Naive thymus-derived CD8-positive, alpha-beta T cell (primary cell): ENCODE measurements around the gene DPY19L2. TPM values are rescaled to one million over a fixed set of nuclear protein-coding genes. Genes with fewer than 3 reads are reported as not detected.
"Not testable (repeated sequence)": the region's sequence is repeated elsewhere in the genome, so short reads cannot be mapped to it uniquely, and the experiment has no call there.

Experiments
- ATAC-seq, 2 donors: fragments of 150-1000 bp; cut with Tn5 transposase in 1 of 2; sonication (Bioruptor Pico), chemical (Tn5 transposase) in 1 of 2; 1 replicate in 1 of 2; 2 replicates in 1 of 2; pipeline ENCODE4 v1.10.0; 2021; ENCODE audit warnings: mild to moderate bottlenecking in 2 of 2, moderate library complexity in 2 of 2
- POLR2A ChIA-PET: fragments of 350-600 bp; sonication (Branson Sonifier 250); formaldehyde crosslinking; loops from one replicate; lab custom pipeline; 2021; ENCODE audit warnings: antibody characterized with exemption; lab: Charles Lee
- DNase-seq, 10 donors: peaks; one replicate each; pipeline versions ENCODE4 v3.0.0 to v3.0.0-alpha.2; 2020 to 2022
- H3K27ac Mint-ChIP-seq, 10 donors: one replicate each; pipeline ENCODE4 v1.8.0; 2020 to 2022; ENCODE audit warnings: mild to moderate bottlenecking in 10 of 10, mixed read lengths in 10 of 10, moderate library complexity in 4 of 10, inconsistent platforms in 1 of 10
- H3K27me3 Mint-ChIP-seq, 5 donors: one replicate each; pipeline ENCODE4 v1.8.0; 2021 to 2022; ENCODE audit warnings: mixed read lengths in 5 of 5
- H3K36me3 Mint-ChIP-seq, 3 donors: one replicate each; pipeline ENCODE4 v1.8.0; 2020 to 2022; ENCODE audit warnings: mixed read lengths in 3 of 3, mild to moderate bottlenecking in 2 of 3, inconsistent platforms in 1 of 3
- H3K4me1 Mint-ChIP-seq, 4 donors: one replicate each; pipeline ENCODE4 v1.8.0; 2021 to 2022; ENCODE audit warnings: mixed read lengths in 4 of 4
- H3K4me3 Mint-ChIP-seq, 10 donors: one replicate each; pipeline ENCODE4 v1.8.0; 2020 to 2022; ENCODE audit warnings: mild to moderate bottlenecking in 10 of 10, mixed read lengths in 10 of 10, moderate library complexity in 6 of 10, inconsistent platforms in 1 of 10
- H3K9me3 Mint-ChIP-seq, 9 donors: one replicate each; pipeline ENCODE4 v1.8.0; 2020 to 2022; ENCODE audit warnings: mixed read lengths in 9 of 9, mild to moderate bottlenecking in 3 of 9, inconsistent platforms in 1 of 9, moderate library complexity in 1 of 9
- polyA plus RNA-seq, 3 donors: library from polyadenylated mRNA; unstranded; fragments of 300-500 nt; fragmentation: Illumina TruSeq; gene quantifications; one replicate each; pipeline ENCODE4 v1.2.3, GENCODE V29; 2021
- total RNA-seq, 8 experiments: library from RNA in 2 of 8; stranded (reverse) in 2 of 8; gene quantifications; one replicate each; pipeline ENCODE4 v1.2.3 and lab custom pipeline; 2021 to 2026

The DPY19L2 gene
- total and polyA plus RNA-seq, 5 experiments from 2014 or later = 0.47 to 16.7 (median 0.72) TPM

DNA sequence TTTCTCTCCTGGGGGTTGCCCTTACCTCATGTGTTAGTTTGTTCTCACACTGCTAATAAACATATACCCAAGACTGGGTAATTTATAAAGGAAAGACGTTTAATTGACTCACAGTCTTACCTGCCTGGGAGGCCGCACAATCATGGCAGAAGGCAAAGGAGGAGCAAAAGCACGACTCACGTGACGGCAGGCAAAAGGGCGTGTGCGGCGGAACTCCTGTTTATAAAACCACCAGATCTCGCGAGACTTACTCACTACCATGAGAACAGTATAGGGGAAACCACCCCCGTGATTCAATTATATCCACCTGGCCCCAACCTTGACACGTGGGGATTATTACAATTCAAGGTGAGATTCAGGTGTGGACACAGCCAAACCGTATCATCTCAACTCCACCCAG lies 116.9 kb downstream of the DPY19L2 start:
- H3K4me1 Mint-ChIP-seq, POLR2A ChIA-PET, H3K9me3 Mint-ChIP-seq, H3K4me3 Mint-ChIP-seq, DNase-seq, H3K36me3 Mint-ChIP-seq, H3K27me3 Mint-ChIP-seq, H3K27ac Mint-ChIP-seq, ATAC-seq: not testable (repeated sequence)

- H3K4me3 Mint-ChIP-seq, DNase-seq, H3K27me3 Mint-ChIP-seq, H3K36me3 Mint-ChIP-seq, ATAC-seq, H3K27ac Mint-ChIP-seq, H3K4me1 Mint-ChIP-seq, POLR2A ChIA-PET, H3K9me3 Mint-ChIP-seq: not testable (repeated sequence)
Measured at GRCh38 chr12:63549034-63549433, 119.3 kb downstream of the DPY19L2 start.

DNA sequence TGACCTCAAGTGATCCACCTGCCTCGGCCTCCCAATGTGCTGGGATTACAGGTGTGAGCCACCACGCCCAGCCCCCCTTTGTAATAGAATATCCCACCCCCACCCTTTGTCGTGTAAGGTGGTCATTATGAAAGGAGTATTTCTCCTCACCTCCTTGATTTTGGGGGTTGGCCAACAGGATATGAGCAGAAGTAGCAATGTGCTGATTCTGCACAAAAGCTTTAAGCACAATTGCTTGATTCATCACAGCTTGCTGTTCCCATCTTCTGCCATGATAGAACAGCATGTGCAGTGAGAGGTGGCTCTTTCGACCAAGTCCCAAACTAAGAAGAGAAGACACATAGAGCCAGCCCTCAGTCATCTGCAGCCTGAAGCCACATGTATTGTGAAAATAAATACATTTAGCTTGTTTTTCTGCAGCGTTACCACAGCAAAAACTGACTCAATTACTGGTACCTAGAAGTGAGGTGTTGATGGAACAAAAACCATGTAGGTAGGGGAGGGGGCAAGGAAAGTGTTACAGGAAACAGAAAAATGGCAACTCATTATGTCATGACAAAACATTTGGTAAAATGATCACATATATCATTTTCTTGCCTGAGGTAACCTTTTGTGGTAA lies 122.9 kb downstream of the DPY19L2 start:
- DNase-seq, POLR2A ChIA-PET: not testable (repeated sequence)

DNA sequence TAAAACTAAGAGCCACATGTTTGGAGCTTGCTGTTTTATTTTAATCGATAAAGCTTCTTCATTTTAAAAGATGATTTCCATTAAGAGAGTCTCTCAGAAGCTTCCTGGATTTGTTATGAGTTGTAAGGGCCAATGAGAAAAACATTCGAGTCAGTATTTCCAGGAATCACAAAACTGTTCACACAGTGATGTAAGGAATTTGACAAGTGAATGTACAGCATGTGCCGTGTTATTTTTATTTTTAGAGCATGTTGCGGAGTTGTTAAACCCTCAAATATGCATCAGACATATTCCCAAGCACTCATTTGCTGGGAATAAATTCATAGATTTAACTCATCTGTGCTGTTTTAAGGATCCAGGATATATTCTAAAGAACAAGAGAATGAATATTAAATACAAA lies 129.6 kb downstream of the DPY19L2 start:
- H3K36me3 Mint-ChIP-seq, H3K27ac Mint-ChIP-seq, H3K4me3 Mint-ChIP-seq, POLR2A ChIA-PET, H3K9me3 Mint-ChIP-seq, DNase-seq, H3K4me1 Mint-ChIP-seq, ATAC-seq, H3K27me3 Mint-ChIP-seq: not testable (repeated sequence)

More for the DNA sequence above, 122.9 kb downstream of the DPY19L2 start:
- not testable (repeated sequence) for H3K27me3 Mint-ChIP-seq, H3K4me1 Mint-ChIP-seq, H3K27ac Mint-ChIP-seq, H3K9me3 Mint-ChIP-seq, H3K4me3 Mint-ChIP-seq, H3K36me3 Mint-ChIP-seq, ATAC-seq

- H3K27me3 Mint-ChIP-seq, H3K36me3 Mint-ChIP-seq, DNase-seq, H3K4me3 Mint-ChIP-seq, POLR2A ChIA-PET, H3K27ac Mint-ChIP-seq, H3K4me1 Mint-ChIP-seq, ATAC-seq, H3K9me3 Mint-ChIP-seq: not testable (repeated sequence)
Measured at GRCh38 chr12:63537838-63538237, 130.5 kb downstream of the DPY19L2 start.

DNA sequence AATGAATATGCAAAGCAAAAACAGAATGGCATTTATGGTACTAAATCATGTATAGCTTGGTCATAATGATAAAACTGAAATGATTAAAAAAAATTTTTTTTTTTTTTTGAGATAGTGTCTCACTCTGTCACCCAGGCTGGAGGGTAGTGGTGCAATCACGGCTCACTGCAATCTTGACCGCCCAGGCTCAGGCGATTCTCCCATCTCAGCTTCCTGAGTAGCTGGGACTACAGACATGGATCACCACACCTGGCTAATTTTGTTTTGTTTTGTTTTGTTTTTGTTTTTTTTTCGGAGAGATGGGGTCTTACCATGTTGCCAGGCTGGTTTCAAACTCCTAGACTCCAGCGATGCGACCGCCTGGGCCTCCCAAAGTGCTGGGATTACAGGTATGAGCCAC lies 138.7 kb downstream of the DPY19L2 start:
- H3K36me3 Mint-ChIP-seq, H3K9me3 Mint-ChIP-seq, ATAC-seq, DNase-seq, POLR2A ChIA-PET, H3K27ac Mint-ChIP-seq, H3K4me3 Mint-ChIP-seq, H3K4me1 Mint-ChIP-seq, H3K27me3 Mint-ChIP-seq: not testable (repeated sequence)

DNA sequence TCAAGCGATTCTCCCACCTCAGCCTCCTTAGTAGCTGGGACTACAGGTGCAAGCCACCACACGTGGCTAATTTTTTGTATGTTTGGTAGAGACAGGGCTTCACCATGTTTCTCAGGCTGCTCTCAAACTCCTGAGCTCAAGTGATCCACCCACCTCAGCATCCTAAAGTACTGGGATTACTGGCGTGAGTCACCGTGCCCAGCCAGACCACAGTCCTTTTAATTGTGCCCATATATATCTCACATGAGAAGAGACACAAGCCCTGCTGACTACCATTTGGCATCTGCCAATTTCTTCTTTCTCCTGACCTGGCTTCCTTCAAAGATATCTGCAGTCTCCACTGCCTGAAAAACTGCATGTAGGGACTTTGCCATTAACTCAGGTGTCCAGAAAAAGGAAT lies 142.5 kb downstream of the DPY19L2 start:
- peaks cover 0 to 4% (median 0%) of the 10 kb centered on the region in 9 donors for H3K9me3 Mint-ChIP-seq
- DNase-seq = no peak
- H3K4me1 Mint-ChIP-seq = no peaks in the 10 kb centered on the region
- POLR2A ChIA-PET = no interaction called here
- no peak overlapping the region for H3K27ac Mint-ChIP-seq
- no peak for ATAC-seq
- H3K27me3 Mint-ChIP-seq = no peaks in the 10 kb centered on the region
- no peaks in the 10 kb centered on the region for H3K36me3 Mint-ChIP-seq
- no peak overlapping the region for H3K4me3 Mint-ChIP-seq

GRCh38 chr12:63521706-63522105 lies 146.6 kb downstream of the DPY19L2 start:
- Mint-ChIP-seq H3K4me3 (no peak overlapping the region), H3K27me3 (no peaks in the 10 kb centered on the region), H3K4me1 (no peaks in the 10 kb centered on the region), H3K9me3 (no peaks in the 10 kb centered on the region), H3K27ac (no peak overlapping the region), H3K36me3 (no peaks in the 10 kb centered on the region)
- POLR2A ChIA-PET = no interaction called here
- DNase-seq (no peak), ATAC-seq (no peak)

Other genes with a start within 250 kb of the DPY19L2 start
- gene RXYLT1, start 111.4 kb upstream of the DPY19L2 start, total RNA-seq = 10 to 100 TPM; 22.1 to 22.4 TPM
- 10 to 100 TPM; 16.0 to 20.8 (median 16.7) TPM for gene RXYLT1, start 111.4 kb upstream of the DPY19L2 start, polyA plus RNA-seq
- not detected for gene SRGAP1, start 176.2 kb upstream of the DPY19L2 start, total RNA-seq
- gene SRGAP1, start 176.2 kb upstream of the DPY19L2 start, polyA plus RNA-seq = under 1 TPM; 0.01 to 0.04 (median 0.03) TPM